HG03439 (cell line): ENCODE measurements around the gene SCO1.
"Not testable (repeated sequence)": the region's sequence is repeated elsewhere in the genome, so short reads cannot be mapped to it uniquely, and the experiment has no call there.

Source experiments
- ATAC-seq: cut with Tn5 transposase; IDR thresholded peaks from one replicate; pipeline ENCODE4 v1.9.1; 2021; ENCODE audit warnings: mild to moderate bottlenecking, moderate library complexity; ENCODE audit not compliant: unreplicated experiment

Gene SCO1

DNA sequence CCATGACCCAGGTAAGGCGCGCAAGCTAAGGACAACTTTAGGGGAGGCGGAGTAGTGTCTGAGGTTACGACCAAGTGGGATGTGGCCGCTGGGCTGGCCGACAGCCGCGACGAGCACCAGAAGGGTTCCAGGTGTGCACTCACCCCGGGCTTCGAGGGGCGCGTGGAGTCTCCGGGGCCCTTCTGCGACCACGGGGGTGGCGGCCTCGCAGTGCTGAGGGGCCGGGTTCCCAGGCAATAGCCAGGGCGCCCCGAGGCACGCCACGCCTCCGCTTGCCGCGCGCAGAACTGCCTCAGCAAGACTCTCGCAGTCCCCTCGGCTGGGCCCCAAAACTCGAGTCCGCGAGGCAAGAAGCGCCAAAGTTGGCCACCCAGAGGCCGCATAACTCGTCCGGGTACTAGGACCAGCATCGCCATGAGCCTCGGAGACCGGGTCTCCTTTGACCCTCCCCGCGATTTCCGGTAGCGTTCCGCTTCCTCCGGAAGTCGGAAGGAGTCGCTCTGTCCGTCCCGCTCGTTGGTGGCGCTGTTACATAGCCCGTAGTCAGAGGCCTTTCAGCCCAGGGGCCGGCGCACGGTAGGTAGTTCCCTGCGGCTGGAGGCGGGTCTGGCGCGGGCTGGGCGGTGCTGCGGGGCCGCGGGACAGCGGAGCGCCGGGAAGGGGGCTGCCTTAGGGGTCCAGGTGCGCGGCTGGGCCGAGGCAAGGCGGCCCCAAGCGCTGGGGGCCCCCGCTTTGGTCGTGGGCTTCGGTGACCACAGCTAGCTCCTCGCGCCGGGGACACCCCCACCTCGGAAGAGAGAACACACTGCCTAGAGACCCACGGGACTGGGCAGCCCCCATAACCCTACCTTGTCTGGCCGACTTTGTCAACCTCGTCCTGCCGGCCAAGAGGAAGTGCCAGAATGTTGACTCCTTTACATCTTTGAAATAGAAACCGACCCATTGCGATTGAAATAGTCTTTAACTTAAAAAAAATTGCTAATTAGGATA, at the start of gene SCO1, which contains the start of gene ADPRM:
TSS of gene SCO1 (minus strand) at position 442 of the 990 bp plus-strand sequence. CDS start at position 416, 26 bp downstream.
TSS of gene ADPRM (plus strand) at position 503 of the 990 bp plus-strand sequence. CDS start 7,333 bp downstream, outside the sequence.
- peak; percentile 96 for ATAC-seq

DNA sequence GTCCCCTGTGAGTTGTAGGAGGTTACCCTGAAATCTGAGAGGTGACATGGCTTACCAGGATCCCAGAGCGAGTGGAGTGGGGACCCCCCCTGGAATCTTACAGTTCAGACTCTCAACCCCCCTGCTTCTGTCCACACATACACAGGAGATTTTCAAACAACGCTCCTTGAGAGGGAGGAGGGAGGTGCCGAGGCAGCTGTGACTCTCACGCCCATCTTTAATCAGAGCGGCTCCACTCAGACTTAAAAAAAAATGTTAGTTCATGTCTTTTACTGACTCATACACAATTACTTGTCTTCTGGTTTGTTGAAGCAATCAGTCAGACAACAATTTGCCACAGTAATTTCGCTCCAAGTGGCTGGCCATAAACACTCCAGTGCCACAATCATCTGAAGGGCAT, 47.9 kb upstream of the SCO1 start:
- ATAC-seq: no peak

DNA sequence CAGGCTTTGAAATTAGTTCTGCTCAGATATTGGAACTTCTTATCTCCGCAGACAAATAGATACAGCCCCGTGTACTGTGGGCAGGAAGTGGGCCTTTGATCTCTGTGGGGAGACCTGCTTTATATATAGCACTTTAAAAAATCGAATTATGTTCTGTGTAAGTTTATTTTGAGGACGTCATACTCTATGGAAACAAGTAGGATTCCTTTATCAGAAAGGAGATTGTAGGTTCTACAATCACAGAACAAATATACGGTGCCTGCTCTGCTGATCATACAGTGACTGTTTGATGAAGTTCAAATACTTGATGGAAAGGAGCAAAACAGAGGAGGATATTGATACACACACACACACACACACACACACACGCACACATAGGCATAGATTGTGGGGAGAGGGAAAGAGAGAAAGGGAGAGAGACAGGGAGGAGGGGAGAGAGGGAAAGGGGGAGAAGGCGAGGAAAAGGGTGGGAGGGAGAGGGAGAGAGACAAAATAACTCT, 47.2 kb upstream of the SCO1 start:
- no peak for ATAC-seq

DNA sequence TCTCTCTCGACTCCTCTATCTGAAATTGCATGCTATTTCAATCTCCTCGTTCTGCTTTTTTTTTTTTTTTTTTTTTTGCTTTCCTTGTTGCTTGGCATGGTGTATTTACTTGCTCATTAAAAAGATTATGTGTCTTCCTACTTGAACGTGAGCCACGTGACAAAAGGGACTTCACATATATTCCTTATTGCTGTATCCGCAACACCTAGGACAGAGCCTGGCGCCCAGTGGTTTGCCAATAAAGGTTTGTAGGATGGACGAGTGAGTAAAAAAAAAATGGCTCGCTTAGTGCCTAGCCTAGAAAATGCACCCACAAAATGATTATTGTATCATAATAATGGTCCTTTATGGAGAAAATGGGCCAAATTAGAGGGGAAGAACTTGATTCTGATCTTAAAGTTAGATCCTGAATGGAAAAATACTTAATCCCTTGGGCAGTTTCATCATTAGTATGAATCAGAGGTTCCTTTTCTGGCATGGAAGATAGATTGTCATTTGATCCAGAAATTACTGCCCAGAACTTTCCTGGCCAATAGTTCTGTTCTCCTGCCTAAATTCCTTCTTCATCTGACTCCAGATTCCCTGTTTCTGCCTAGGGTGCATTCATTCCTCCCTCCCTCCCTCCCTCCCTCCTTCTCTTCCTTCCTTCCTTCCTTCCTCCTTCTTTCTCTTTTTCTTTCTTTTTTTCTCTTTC, 46.1 kb upstream of the SCO1 start:
- ATAC-seq: no peak

DNA sequence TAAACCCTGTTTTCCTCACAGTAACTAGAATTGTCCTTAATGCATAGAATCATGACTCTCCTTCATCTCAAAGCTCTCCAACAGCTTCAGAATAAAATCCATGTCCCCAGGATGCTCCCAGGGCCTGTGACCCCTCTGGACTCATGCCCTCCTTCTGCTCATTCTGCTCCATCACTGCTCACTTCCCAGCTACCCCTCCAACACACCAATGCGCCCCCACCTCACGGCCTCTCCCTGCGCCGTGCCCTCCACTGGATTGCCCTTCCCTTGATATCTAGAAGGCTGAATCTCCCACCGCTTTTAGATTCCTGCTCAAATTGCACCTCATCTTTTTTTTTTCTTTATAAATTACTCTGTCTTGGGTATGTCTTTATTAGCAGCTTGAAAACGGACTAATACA, 45.1 kb upstream of the SCO1 start:
- no peak for ATAC-seq

DNA sequence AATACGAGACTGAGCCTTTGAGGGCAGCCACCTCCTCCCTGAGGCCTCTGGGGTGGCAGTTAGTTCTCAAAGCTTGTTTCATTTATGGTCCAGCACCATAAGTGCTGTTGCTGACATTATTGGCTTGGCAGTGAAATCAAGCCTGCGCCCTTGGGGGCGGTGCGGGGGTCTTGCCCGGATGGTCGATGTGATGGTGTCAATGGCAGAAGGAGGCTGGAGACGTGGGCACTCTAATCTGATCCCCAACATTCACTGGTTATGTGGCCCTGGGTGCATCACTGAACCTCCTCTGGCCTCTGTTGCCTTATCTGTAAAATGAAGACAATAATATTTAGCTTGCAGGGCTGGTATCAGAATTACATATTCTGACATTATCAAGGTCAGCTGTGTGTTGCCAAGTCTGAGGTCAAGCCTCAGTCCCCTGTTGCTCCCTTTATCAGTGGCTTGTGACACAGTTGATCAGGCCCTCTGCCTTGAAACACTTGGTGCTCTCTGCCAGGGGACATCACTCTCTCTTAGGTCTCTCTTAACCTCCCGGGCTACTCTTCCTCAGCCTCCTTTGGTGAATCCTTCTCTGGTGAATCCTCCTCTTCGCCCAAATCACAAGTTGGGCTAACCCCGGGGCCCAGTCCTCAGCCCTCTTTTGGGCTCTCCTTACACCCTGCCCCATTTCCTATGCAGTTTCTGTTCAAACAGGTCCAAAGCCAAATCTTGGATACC, 44.2 kb upstream of the SCO1 start:
- ATAC-seq: no peak

DNA sequence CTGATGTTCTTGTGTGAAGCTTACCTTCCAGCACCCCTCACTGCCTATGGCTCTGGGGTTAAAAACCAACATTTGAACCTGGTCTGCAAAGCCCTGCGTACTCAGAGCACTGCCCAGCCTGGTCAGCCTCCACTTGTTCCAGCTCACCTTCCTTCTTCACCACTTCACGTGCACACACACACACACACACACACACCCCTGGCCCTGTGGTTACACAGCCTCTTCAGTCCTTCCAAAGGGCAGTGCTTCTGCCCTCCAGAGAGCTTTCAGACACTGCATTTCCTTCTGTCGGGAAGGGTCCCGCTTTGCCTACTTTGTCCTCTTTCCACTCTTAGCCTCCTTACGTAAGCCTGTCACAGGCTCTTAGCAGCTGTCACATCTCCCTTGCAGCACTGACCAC, 42.1 kb upstream of the SCO1 start:
- ATAC-seq: no peak

DNA sequence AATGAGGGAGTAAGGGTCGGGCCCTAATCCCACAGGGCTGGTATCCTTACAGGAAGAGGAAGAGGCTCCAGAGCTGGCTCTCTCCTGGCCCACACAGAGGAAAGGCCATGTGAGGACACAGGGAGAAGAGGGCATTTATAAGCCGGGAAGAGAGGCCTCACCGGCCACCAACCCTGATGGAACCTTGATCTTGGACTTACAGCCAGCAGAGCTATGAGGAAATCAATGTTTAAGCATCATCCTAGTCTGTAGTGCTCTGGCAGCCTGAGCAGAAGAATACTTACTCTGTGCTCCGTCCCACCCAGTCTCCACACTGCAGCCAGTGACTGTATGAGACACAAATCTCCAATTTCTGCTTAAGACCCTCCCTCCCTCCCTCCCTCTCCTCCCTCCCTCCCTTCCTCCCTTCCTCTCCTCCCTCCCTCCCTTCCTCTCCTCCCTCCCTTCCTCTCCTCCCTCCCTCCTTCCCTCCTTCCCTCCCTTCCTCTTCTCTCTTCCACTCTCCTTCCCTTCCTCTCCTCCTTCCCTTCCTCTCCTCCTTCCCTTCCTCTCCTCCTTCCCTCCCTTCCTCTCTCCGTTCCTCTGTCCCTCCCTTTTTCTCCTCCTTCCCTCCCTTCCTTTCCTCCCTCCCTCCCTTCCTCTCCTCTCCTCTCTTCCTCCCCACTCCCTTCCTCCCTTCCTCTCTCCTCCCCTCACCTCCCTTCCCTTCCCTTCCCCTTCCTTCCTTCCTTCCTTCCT, 41.4 kb upstream of the SCO1 start:
- ATAC-seq: no peak

DNA sequence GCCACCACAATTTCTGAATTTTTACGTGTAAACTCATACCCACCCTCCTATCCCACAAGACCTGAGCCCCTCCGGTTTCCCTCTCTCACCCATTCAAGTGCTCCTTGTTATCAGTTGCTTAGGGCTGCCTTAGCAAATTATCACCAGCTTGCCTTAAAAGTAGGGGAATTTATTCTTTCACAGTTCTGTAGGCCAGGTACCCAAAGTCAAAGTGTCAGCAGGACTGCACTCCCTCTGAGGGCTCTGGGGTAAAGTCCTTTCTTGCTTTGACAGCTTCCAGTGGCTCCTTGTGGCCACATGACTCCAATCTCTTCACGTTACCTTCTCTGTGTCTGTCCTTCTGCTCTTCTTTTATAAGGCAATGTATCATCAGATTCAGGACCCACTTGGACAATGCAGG, 40.4 kb upstream of the SCO1 start:
- ATAC-seq: no peak

DNA sequence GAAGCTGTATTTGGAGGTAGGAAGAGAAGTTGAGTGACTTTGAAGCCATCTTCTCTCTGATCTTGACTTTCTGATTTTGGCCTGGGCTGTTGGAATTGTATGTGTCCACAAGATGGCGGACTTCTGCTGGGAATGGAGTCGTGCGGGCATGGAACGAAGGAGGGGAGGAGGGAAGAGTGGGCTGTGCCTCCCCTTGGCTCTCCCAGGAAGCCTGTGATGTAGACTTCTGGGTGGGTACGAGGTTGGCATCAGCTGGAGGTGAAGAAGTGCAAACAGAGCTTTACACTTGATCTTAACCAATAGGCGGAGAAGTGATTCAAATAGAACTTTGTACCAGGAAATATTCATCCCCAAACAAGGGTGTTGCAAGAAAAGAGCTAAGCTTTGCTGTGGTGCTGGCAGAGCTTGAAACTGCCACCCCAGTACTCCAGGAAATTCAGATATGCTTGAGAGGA, 39.9 kb upstream of the SCO1 start:
- no peak for ATAC-seq

DNA sequence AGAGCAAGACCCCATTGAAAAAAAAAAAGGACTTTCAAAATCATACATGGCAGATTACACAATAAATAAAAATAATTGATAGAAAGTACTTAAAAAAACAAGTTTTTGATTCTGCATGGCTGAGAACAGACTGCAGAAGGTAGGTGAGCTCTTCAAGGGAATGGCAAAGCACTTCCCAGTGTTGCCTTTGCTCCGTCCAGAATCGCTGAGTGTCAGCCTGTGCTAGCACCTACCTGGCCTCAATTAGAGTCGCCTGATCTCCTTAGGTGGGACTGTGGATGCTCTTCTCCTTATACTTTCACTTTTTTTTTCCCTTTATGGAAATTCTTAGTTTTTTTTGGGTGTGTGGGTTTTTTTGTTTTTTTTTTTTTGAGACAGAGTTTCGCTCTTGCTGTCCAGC, 38.5 kb upstream of the SCO1 start:
- ATAC-seq: no peak

DNA sequence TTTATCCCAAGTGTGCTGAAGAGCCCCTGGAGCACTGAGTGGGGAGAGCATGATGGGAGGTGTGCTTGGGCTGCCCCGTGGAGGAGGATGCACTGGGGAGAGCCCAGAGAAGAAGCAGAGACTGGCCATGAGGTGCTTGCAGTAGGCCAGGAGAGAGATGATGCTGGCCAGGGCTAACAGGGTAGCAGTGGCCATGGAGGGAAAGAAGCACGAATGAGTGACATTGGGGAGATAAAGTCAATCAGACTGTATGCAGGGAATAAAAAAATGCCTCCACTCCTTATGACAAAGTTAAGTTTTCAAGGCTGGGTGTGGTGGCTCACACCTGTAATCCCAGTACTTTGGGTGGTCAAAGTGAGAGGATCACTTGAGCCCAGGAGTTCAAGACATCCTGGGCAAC, 37.9 kb upstream of the SCO1 start:
- ATAC-seq: no peak

DNA sequence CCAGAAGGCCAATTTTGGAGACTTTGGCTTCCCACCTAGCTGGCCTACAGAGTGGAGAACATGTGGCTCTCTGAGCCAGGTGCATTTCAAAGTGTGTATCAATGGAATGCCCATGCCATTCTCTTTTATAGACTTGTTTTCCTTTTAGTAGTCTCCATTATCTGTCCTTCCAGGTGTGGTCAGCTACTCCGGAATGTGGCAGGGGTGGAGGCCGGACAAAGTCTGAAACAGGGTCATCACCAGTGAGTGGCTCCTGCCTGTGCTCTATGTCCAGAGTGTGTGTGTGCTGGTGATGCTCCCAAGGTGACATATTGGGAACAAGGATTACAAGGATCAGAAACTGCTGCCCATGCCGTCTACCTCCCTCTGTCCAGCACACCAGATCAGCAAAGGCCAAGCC, 36.3 kb upstream of the SCO1 start:
- no peak for ATAC-seq

DNA sequence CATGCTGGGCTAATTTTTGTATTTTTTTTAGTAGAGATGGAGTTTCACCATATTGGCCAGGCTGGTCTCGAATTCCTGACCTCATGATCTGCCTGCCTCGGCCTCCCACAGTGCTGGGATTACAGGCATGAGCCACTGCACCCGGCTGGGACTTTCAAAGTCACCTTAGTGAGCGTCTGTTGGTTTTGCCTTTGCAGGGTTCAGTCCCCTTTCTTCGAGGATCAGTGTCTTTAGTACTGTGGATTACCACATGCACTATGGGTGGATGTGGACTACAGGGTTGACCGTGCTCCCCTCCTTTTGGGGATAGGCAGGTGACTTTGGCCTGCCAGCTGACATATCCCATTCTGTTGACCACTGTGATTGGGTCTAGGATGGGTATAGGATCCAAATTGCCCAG, 34.8 kb upstream of the SCO1 start:
- ATAC-seq: not testable (repeated sequence)

DNA sequence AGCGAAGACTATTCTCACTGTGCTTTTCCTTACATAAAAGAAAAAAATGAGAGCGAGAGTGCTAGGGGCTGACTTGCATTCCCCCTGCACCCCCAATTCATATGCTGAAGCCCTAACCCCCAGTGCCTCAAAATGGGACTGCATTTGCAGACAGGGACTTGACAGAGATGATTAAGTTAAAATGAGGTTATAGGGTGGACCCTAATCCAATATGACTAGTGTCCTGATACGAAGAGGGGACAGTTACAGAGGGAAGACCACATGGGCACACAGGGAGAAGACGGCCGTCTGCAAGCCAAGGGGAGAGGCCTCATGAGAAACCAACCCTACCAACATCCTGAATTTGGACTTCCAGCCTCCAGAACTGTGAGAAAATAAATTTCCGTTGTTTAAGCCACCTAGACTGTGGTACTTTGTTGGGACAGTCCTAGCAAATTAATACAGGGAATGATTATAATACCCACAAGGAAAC, 34.1 kb upstream of the SCO1 start:
- no peak for ATAC-seq

DNA sequence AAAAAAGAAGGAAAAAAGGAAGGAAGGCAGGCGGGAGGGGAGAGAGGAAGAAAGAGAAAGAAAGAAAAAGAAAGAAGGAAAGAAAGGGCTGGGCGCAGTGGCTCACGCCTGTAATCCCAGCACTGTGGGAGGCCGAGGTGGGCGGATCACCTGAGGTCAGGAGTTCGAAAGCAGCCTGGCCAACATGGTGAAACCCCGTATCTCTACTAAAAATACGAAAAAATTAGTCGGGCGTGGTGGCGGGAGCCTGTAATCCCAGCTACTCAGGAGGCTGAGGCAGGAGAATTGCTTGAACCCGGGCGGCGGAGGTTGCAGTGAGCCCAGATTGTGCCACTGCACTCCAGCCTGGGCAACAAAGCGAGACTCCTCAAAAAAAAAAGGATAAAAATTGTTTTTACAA, 32.9 kb upstream of the SCO1 start:
- ATAC-seq: not testable (repeated sequence)

DNA sequence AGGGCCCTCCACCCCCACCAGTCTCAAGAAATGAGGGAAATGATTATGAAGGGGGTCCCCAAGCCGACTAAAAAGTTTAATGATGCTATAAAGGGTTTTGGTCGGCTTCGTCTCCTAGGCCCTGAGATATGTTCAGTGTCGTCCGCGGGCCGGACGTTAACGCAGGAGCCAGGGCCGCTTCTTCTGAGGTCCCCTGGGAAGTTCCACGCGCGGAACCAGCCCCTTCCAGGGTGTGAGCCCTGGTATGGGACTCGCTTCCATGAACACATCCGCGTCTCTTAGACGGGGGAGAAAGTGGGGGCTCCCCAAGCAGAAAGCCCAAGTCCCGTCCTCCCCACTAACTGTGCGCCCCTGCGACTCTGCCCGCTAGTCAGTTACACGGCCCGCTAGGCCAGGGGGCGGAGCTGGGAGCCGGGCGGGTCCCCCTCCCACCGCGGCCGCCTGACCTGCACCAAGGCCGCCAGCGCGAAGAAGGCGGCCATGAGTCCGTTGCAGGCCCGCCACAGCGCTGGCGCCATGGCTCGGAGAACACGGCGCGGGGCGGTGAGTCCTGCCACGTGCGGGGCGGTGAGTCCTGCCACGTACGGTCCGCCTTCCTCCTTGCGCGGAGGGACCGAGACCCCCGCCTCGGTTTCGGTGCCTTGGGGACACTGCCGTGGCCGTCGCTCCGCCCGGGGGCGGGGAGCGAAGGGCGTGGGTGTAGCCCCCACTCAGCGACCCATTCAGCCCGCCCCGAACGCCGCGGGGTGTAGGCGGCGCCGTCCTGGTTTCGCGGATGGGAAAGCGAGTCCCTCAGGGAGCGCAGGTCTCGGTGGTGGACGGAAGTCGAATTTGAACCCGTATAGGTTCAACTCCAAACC, 32.2 kb upstream of the SCO1 start, which contains the start of gene TMEM220:
TSS of gene TMEM220 (minus strand) at position 690 of the 860 bp plus-strand sequence. CDS start at position 518, 172 bp downstream.
- peak; percentile 67 for ATAC-seq

DNA sequence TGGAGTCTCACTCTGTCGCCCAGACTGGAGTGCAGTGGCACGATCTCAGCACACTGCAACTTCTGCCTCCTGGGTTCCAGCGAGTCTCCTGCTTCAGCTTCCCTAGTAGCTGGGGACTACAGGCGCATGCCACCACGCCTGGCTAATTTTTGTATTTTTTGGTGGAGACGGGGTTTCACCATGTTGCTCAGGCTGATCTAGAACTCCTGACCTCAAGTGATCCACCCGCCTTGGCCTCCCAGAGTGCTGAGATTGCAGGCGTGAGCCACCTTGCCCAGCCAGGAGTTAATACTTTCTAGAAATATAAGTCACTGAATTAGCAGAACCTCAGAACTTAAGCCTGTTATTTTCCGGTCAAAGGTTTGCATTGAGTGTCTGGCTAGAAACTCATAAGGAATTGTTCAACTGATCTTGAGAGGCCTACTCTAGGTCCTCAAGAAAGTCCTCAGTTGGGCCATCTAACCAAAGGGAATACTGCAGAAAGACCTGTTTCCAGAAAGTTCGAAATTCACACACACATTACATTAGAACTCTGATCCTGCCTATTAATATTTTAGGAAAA, 31.1 kb upstream of the SCO1 start:
- ATAC-seq: no peak

DNA sequence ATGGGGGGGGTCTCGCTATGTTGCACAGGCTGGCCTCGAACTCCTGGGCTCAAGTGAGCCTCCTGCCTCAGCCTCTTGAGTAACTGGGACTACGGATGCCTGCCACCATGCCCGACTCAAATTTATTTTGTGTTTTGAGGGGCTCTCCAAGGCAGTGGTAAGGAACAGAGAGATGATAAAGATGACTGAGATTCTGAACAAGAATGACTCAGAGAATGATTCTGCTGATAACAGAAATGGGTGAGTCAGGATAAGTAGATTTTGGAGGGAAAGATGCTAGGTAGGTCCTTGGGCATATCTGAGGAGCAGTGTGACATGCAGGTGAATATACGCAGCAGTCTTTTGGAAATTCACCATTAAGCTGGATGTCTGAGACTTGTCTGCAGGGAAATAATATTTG, 29.9 kb upstream of the SCO1 start:
- no peak for ATAC-seq
